Activated CD4-positive, alpha-beta T cell treated with anti-CD3 and anti-CD28 coated beads, Interleukin-2, amount 50 U/mL, for 1 hour (primary cell): ENCODE measurements around the gene TIGD3.
A peak's percentile ranks its signal among the peaks of the same experiment; 100 is the strongest.

ENCODE experiments used
- DNase-seq: peaks from one replicate; pipeline ENCODE4 v3.0.0-alpha.2; 2020

The TIGD3 gene

DNA sequence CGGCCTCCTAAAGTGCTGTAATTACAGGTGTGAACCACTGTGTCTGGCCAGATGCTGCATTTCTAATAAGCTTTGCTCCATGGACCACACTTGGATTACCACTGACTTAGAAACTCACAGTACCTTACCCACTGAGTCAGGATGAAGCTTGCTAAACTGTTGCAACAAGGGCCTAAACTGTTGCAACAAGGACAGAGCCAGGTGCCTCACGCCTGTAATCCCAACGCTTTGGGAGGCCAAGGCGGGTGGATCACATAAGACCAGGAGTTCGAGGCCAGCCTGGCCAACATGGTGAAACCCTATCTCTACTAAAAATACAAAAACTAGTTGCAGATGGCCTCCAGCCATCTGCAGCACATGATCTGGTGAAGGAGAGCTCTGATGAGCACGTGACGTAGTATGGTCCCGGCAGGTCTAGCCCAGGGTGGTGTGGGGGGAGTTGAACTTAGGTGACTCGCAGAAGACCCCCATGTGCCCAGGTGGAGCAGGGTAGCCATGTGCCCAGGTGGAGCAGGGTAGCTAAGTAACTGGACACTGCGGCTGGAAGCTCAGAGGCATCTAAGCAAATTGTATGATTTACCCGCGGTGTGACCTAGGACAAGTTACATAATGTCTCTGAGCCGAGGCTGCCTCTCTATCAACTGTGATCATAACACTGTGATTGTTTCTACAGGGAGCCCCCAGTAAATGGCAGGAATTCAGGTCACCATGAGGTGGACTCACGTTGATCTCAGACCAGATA, 19.5 kb downstream of the TIGD3 start:
- no peak for DNase-seq

- DNase-seq, result no peak
These were observed 20.5 kb downstream of the TIGD3 start for GRCh38 chr11:65375012-65375411.

- DNase-seq, result no peak
These were observed 21.7 kb downstream of the TIGD3 start for GRCh38 chr11:65376138-65376713.

DNA sequence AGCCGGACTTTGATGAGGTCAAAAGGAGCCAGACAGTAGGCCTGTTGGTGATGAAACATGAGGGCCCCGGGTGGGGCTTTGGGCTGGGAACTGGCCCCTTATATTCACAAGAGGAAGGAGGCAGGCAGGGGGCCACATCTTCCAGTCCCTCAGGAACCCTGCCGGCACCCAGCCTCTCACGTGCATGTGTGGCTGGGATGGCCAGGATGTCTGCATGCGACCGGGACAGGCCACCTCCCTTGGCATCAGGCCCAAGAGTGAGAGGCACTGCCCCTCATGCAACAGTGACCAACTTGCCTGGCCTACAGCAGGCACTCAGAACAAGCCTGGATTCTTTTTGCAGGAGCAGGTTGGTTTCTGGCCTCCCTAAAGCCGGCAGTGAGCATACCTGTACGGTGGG, 22.5 kb downstream of the TIGD3 start:
- DNase-seq, result no peak

- no peak for DNase-seq
These were observed 23.2 kb downstream of the TIGD3 start for GRCh38 chr11:65377777-65378176.

DNA sequence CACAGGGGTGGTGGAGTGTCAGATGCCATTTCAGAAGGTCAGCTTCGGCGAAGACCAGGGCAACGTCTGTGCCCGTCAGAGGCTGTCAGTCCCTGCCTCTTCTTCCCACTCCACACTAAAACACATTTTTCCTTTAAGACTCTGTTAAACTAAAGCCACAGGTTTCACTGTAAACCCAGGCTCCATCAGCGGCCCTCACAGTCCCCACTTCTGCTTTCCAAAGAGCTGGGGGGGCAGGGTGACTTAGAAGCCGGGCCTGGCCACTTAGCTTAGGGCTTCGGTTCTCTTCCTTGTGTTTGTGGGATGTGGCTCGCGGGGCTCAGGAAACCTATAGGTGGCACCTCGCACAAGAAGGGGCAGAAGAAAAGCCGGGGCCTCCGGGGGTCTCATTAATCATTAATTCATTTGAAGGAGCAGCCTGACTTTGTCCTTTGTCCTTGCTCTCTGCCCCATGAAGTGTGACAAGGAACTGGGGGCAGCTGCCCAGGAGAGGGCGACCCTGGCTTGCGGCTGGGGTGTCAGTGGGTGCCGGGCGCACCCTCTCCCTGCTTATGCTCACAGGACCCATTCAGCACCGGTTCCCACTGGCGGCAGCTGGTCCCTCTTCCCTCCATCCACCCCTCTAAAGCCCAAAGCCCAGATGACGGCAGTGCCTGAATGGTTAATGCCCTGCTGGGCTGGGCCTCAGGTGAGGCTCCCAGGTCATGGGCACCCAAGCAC, 23.8 kb downstream of the TIGD3 start:
- DNase-seq, result no peak

DNA sequence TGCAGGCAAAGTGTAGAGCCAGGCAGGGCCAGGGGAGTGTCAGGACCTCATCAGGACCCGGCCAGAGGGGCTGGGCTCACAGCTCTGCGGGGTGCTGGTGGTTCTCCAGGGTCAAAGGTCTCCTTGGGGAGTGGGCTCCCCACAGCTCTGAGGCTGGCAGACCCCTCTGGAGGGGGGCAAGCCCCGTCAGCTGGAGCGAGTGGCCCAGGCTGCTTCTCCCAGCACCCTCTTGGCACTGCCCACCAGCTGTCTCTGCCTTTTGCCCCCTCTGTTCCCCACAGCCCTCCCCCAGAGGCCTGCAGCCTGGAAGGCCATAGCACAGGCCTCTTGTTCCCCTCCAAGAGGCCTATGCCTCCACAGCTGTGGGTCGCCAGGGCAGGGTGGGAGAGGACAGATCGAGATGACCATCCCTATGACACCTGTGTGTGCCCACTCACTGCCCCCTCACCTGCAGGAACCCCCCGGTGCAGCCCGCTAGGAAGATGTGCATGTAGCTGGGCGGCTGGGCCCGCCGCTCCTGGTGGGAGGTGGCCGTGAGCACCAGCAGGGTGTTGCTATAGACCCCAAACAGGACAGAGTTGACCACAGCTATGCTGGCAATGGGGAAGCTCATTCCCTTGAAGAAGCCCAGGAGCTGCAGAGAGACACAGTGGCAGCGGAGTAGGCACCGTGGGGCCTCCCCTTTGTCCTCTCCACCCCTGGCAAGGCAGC, 24.5 kb downstream of the TIGD3 start:
- no peak for DNase-seq

- no peak for DNase-seq
These were observed 25.3 kb downstream of the TIGD3 start for GRCh38 chr11:65379698-65380459.

DNA sequence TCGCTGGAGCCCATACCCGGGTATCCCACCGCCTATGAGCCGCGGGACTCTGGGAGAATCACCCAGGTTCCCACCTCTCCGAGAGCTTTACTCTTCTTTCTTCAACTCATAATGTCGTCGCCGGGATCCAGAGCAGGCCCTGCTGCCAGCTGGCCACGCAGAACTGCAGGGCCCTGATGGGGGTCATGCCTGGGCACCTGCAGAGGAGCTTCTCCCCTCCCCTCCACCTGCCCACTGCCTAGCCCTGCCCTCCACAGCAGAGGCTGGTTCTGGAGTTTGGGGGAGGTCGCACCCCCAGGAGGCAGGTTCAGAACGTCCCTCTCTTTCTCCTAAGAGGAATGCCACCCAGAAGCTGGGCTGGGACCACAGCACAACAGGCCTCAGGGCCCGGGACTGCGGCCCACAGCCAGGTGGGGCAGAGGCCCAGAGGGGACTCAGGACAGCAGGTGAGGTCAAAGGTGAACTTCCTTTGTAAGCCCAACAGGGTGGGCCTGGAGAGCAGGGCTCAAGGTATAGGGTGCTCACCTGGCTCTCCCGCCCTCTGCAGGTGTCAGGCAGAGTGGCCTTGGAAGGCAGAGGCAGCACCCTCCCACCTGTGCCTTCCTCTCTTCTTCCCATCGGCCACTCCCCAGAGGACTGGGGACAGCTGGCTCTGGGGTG, 26.0 kb downstream of the TIGD3 start:
- DNase-seq, result no peak

DNA sequence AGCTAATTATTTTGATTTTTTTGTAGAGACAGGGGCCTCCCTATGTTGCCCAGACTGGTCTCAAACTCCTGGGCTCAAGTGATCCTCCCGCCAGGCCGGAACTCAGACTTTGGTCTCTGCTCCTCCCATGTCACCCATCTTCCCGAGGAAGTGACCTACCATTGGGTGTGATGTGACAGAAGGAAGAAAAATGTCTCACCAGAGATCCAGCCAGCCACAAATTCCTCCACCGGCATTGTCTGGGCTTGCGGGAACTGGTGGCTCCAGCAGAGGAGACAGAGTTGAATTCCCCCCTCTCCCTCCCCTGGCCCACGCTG, 27.1 kb downstream of the TIGD3 start:
- DNase-seq, result peak; percentile 21

- peak; percentile 90 for DNase-seq
These were observed 27.7 kb downstream of the TIGD3 start, which contains the start of gene SLC25A45 for GRCh38 chr11:65382033-65382803. Gene SLC25A45 (minus strand): TSS chr11:65382646. CDS start chr11:65381951, 695 bp downstream.

DNA sequence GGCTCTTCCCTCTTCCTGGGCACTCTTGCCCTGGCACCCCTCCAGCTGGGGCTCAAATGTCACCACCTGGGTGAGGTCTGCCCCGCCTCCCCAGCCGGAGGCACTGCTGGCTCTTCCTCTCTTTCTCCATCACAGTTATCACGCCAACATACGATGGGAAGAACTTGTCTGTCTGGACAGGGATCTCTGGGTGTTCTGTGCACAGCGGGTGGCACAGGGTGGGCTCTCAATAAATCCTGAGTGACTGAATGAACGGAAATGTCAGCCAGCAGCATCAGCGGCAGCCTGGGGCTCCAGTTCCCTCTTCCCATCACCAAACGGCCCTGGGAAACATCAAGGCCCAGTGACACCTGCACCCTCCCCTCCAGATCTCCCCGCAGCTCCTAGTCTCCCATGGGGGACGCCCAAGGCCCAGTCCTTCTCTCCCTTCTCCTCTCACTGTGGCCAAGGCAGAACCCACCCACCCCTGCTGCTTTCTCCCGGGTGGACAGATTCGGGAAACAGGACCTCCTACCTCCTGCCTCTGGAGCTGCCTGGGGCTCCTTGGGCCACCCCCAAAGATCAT, 28.3 kb downstream of the TIGD3 start:
- DNase-seq, result no peak

DNA sequence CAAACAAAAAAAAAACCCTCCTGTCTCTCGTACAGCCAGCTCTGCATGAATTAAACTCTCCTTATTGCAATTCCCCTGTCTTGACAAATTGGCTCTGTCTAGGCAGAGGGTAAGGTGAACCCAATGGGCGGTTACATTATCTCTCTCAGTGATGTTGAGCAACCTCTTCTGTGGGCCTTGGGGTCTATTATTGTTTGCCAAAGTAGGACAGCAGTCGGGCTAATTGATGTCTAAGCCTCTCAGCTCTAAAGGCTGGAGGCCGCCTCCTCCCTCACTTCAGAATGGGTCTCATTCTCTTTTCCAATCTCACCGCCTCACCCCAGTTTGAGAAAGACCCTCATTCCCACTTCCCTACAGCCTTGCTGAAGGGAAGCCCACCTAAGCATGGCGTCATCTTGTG, 29.2 kb downstream of the TIGD3 start:
- DNase-seq, result no peak

DNA sequence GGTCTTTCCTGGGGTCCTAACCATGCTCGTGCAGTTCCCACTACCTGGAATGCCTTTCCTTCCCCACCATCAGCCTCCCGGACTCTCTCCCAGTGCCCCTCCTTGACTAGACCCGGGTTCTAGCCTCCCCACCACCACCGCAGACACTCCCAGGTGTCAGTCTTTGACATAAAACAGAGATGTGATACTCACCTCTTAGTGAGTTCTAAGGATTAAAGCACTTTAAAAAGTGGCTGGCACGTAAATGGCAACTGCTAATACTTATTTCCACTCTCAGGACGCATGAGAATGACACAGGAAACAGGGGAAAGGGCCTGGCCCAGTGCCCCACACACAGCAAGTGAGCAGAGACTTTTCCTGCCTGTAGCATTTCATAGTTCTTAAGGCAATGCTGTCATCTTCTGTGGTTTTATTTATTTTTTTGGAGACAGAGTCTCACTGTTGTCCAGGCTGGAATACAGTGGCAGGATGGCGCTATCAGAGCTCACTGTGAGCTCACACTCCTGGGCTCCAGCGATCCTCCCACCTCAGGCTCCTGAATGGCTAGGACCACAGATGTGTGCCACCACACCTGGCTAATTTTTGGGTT, 29.8 kb downstream of the TIGD3 start:
- DNase-seq, result no peak

DNA sequence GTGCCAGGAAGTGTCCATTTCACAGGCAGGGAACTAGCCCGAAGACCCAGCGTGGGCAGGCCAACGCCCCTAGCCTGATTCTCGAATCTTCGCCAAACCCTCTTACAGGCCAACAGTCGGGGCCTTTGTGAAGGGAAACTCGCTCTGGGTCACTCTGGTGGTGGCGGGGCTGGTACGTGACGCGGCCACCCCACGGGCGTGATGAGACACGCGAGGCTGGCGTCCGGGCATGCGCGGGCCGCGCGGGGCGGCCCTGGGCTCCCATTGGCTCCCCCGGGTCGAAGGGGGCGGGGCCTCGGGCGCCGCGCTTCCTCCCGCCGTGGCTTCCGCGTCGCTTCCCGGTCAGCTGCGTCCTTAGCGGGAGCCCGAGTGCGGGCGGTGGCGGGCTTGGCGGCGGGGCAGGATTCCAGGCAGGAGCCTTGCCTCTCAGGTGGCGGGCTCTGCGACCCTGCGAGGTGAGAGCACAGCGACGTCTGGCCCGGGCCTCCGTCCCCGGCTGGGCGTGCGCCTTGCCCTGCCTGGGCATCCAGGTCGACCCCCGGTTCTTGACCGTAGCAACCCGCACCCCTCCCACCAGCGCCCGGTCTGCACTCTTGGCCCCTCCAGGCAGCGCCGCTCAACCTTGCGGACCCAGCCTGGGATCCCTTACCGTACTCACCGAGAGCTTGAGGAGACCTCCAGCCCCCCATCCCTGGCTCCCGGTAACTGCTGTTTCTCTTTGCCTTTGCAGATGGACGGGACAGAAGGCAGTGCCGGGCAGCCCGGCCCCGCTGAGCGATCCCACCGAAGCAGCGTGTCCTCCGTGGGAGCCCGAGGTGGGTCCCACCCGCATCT, 32.0 kb downstream of the TIGD3 start, which contains the start of gene FRMD8:
TSS of gene FRMD8 (plus strand) at position 331 of the 834 bp plus-strand sequence. CDS start at position 731, 400 bp downstream.
- peak; percentile 89 for DNase-seq

- no peak for DNase-seq
These were observed 34.2 kb downstream of the TIGD3 start for GRCh38 chr11:65388731-65389130.

DNA sequence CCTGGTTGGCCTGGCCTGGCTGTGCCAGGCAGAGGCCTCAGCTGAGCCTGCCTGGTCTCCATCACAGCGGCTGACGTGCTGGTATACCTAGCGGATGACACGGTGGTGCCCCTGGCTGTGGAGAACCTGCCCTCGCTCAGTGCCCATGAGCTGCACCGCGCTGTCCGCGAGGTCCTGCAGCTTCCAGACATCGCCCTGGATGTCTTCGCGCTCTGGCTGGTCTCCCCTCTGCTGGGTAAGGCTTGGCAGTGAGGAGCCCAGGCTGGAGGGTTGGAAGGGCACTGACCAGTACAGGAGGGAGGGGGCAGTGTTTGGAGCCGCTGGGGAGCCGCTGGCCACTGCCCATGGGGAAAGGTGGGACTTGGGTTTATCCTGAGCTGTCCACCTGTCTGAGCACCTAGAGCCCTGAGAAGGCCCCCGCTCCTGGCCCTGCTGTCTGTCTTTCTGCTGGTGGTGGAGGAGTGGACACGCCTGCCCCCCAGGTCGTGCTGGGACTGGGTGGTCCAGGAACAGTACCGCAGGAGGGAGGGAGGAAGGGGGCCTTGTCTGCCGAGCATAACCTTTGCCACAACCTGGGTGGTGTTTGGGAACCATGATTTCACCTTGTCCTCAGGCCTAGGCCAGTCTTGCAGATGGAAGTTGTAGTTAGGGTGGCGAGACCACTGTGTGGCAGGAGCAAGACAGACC, 34.9 kb downstream of the TIGD3 start:
- no peak for DNase-seq

DNA sequence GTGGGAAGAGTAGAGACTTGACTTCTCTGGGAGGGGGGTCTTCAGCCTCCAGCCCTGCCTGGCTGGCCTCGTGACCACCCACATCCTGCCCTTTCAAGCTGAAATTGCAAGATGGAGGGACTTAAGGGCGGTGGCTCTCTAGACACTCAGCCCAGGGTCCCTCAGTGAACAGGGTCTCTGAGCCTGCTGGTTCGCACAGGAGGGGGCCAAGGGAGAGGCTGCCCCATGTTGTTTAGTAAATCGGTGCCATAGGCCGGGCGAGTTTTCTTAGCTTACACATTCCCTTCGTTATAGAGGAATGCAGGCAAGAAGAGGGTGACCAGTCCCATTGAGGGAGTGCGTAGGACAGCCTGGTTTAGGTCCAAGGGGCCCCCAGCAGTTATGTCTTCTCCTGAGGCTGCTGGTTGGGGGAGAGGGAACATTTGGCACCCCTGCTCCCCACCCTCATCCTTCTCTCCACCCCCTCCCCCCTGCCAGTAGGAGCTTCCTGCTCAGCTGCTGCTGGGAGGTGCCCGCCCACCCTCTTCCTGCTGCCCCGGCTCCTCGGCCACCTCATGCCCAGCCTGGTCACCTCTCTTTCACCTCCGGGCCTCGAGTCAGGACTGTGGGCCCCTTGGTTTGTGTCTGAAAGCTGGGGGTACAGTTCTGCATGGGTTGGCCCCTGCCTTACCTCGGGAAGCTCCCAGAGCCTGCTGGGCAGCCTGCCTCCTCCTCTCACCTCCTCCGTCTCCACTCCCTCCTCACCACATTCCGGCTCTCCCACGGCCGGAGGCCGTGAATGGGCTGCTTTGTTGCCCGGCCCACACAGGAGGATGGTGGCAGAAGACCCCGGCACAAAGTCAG, 35.8 kb downstream of the TIGD3 start:
- no peak for DNase-seq
